DMS153 treated with DMSO at 0.1 percent for 48 hours (cell line): ENCODE measurements around the gene GREM1.

Experiments used
- DNase-seq: peaks from one replicate; lab custom pipeline; 2025; ENCODE audit not compliant: unreplicated experiment; lab: John Stamatoyannopoulos, UW

GREM1 gene

GRCh38 chr15:32778391-32779176, 60.8 kb downstream of the GREM1 start:
- DNase-seq: no peak

GRCh38 chr15:32781781-32782180, 64.0 kb downstream of the GREM1 start:
- no peak for DNase-seq

GRCh38 chr15:32784581-32784980, 66.8 kb downstream of the GREM1 start:
- DNase-seq: no peak

- DNase-seq: no peak
These were observed 69.1 kb downstream of the GREM1 start for GRCh38 chr15:32786906-32787305.

GRCh38 chr15:32787949-32788348, 70.1 kb downstream of the GREM1 start:
- DNase-seq: no peak

- no peak for DNase-seq
These were observed 72.7 kb downstream of the GREM1 start for GRCh38 chr15:32790352-32790999.

- no peak for DNase-seq
These were observed 74.6 kb downstream of the GREM1 start for GRCh38 chr15:32792436-32792835.
